Right cardiac atrium (tissue), 5 donors: Measurements from ENCODE around the gene BCLAF3. TPM values are rescaled to one million over a fixed set of nuclear protein-coding genes. Genes with fewer than 3 reads are reported as not detected.

ENCODE experiments used
- ATAC-seq, 2 donors: fragments of 200-7000 bp; cut with Tn5 transposase; one replicate each; pipeline versions ENCODE4 v1.8.0 to v1.9.1; 2020; ENCODE audit warnings: moderate library complexity in 2 of 2, mild to moderate bottlenecking in 1 of 2
- DNase-seq, 3 donors: peaks; one replicate each; pipeline ENCODE4 v3.0.0-alpha.2; 2020
- H3K27ac ChIP-seq: one replicate; pipeline ENCODE4 v1.5.1; 2013; ENCODE audit warnings: mild to moderate bottlenecking, low read length, control low read depth, moderate library complexity
- H3K27me3 ChIP-seq: one replicate; pipeline ENCODE4 v1.6.1; 2013; ENCODE audit not compliant: control insufficient read depth, insufficient read depth
- H3K4me1 ChIP-seq: one replicate; pipeline ENCODE4 v1.6.1; 2013; ENCODE audit warnings: low read length; ENCODE audit not compliant: control insufficient read depth, insufficient read depth
- H3K4me3 ChIP-seq: one replicate; pipeline ENCODE4 v1.5.1; 2013; ENCODE audit warnings: low read length, control low read depth
- H3K9me3 ChIP-seq: one replicate; pipeline ENCODE4 v1.6.1; 2013; ENCODE audit warnings: low read length; ENCODE audit not compliant: control insufficient read depth
- WGBS: extraction: QIAGEN DNeasy Blood & Tissue Kit; methylation state at CpG from one replicate; pipeline ENCODE4 v1.1.7; 2013; 5-methylcytosine and 5-hydroxymethylcytosine counted together
- intact Hi-C, 4 donors: fragments of 100-400 bp; cut with DNase I; formaldehyde crosslinking; loops; one replicate each; pipeline versions ENCODE4 v1.11.0 to v1.14.0; 2022 to 2023
- polyA plus RNA-seq: library from polyadenylated mRNA; stranded (reverse); fragments of 200-250 nt; gene quantifications from one replicate; pipeline ENCODE4 v1.2.3, GENCODE V29; 2013
- total RNA-seq, 4 donors: library from RNA; stranded (reverse); fragmentation: NEBNext Ultra II Directional; extraction: Animal tissue kit (Norgen Biotek cat#: 25700); gene quantifications; one replicate each; pipeline ENCODE4 v1.2.1, GENCODE V29; 2021
- donor health status: healthy with polysubstance abuse.
- donor health status: DM: no; HTN: yes; CAD: no.
- donor health status: DM: no; HTN: no; CAD: no.
- donor health status: DM: no; HTN: yes; CAD: no; lungs with severe emphysema.
- donor health status: DM: yes; HTN: yes; CAD: no.

The BCLAF3 gene
- total and polyA plus RNA-seq, 5 donors = 2.8 to 8.4 (median 8.1) TPM

DNA sequence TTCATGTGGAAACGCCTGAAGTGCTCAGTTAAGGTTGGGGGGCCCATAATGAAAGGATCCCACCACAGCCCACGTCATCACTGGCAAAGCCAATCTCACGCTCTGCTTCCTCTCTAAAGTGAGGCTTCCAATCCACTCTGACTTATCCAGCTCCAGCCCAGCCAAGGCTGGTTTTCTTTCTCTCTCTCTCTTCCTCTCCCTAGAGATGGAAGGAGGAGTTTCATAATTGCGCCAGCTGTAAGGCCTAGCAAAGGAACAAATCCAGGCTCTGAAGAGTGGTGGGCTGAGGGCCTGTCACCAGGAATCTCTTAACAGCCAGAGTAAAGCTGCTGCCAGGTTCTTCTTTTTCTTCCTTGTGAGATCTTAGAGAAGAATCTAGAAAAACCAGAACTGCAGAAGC, 20.7 kb upstream of the BCLAF3 start:
- 66% methylated on average over 4 of the region's 4 CpGs for WGBS
- intact Hi-C loops = no loop called here
- Histone ChIP-seq H3K27me3 (no peaks in the 10 kb centered on the region), H3K27ac (no peak overlapping the region), H3K4me3 (no peak overlapping the region), H3K9me3 (no peaks in the 10 kb centered on the region), H3K4me1 (no peaks in the 10 kb centered on the region)
- DNase-seq = peak in 2 of 3 donors; percentile 20 to 35
- peak; percentile 45 to 62 for ATAC-seq

- Histone ChIP-seq H3K27me3 (no peaks in the 10 kb centered on the region), H3K27ac (no peak overlapping the region), H3K4me1 (no peaks in the 10 kb centered on the region), H3K4me3 (no peak overlapping the region), H3K9me3 (no peaks in the 10 kb centered on the region)
- intact Hi-C loops = no loop called here
- DNase-seq = no peak
- WGBS = 82% methylated on average over 7 of the region's 7 CpGs
- no peak for ATAC-seq
Measured at GRCh38 chrX:20007962-20008622, 17.2 kb upstream of the BCLAF3 start.

GRCh38 chrX:20005883-20006282, 15.0 kb upstream of the BCLAF3 start:
- no peak overlapping the region for H3K27ac ChIP-seq
- no peaks in the 10 kb centered on the region for H3K4me1 ChIP-seq
- DNase-seq = no peak
- no peak for ATAC-seq
- H3K27me3 ChIP-seq = no peaks in the 10 kb centered on the region
- no peaks in the 10 kb centered on the region for H3K9me3 ChIP-seq
- intact Hi-C loops = no loop called here
- H3K4me3 ChIP-seq = no peak overlapping the region
- WGBS = 93% methylated on average over 2 of the region's 2 CpGs

DNA sequence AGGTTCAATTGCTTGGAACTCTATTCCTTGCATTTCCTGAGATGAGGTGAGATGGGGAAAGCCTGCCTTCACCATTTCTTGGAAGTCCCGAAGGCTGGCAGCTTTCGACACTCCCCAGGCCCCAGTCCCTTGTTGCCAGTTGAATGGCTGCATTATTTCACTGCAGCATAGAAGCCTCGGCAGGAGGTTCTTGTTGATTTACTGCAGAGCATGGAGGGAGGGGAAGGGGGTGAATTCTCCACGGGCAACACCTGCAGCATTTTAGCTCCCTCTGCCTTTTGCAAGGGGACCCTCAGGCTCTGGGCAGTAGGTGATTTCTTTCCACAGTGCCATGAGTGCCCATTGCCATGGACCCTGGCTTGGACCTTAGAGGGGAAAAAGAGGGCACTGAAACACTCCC, 10.7 kb upstream of the BCLAF3 start:
- no peak overlapping the region for H3K4me3 ChIP-seq
- intact Hi-C loops = no loop called here
- DNase-seq = no peak
- no peaks in the 10 kb centered on the region for H3K9me3 ChIP-seq
- 61% methylated on average over 4 of the region's 4 CpGs for WGBS
- ATAC-seq = no peak
- no peaks in the 10 kb centered on the region for H3K27me3 ChIP-seq
- no peaks in the 10 kb centered on the region for H3K4me1 ChIP-seq
- no peak overlapping the region for H3K27ac ChIP-seq

DNA sequence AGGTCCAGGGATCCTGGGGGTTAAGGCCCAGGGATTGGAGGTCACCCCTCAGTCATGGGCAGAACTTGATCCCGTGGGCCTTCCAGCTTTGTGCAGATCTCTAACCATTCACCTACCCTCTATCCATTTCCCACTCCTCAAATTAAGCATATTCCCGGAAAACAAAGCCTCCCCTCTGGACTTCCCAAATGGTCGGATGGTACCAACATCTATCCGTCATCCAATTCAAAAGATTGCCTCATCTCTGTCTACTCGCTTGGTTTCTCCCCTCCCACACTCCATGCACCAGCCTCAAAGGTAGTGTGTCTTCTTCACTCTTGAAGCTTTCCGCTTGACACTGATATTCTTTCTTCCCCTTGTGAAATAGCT, 473 bp upstream of the BCLAF3 start:
- H3K27me3 ChIP-seq = no peaks in the 10 kb centered on the region
- DNase-seq = no peak
- peak in 1 of 2 donors; percentile 14 for ATAC-seq
- intact Hi-C loops = no loop called here
- H3K27ac ChIP-seq = peak overlapping the region; percentile 70
- H3K4me3 ChIP-seq = peak overlapping the region; percentile 45
- H3K4me1 ChIP-seq = peaks cover 3% of the 10 kb centered on the region
- WGBS = 38% methylated on average over 6 of the region's 6 CpGs
- H3K9me3 ChIP-seq = no peaks in the 10 kb centered on the region

DNA sequence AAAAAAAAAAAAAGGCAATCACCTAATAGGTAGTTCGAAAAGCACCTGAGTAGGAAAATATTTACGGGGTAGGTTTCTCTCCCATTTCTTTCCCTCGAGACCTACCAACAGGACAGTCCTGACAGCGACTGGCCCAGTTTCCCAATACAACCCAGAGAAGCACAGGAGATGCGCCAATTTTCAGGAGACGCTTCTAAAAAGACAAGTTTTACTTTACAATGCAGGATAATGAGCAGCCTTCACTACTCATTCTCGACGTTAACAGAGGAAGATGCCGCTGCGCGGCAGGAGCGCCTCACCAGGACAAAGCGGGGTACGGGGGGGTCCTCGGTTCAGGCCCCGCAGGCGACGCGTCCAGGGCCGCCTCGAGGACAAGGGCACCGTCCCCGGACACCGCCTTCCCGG, 708 bp downstream of the BCLAF3 start:
- Histone ChIP-seq H3K4me3 (peak overlapping the region; percentile 76), H3K27me3 (no peaks in the 10 kb centered on the region), H3K4me1 (peaks cover 3% of the 10 kb centered on the region), H3K27ac (peak overlapping the region; percentile 84), H3K9me3 (no peaks in the 10 kb centered on the region)
- DNase-seq (peak in 1 of 3 donors; percentile 51), ATAC-seq (peak; percentile 22 to 24)
- intact Hi-C loops = no loop called here
- WGBS = 3% methylated on average over 25 of the region's 25 CpGs

- H3K4me3 ChIP-seq = no peak overlapping the region
- 87% methylated on average over 5 of the region's 5 CpGs for WGBS
- ATAC-seq (no peak), DNase-seq (no peak)
- peaks cover 3% of the 10 kb centered on the region for H3K4me1 ChIP-seq
- intact Hi-C loops = no loop called here
- H3K27me3 ChIP-seq = no peaks in the 10 kb centered on the region
- no peak overlapping the region for H3K27ac ChIP-seq
- no peaks in the 10 kb centered on the region for H3K9me3 ChIP-seq
Measured at GRCh38 chrX:19987856-19988255, 3.0 kb downstream of the BCLAF3 start.

DNA sequence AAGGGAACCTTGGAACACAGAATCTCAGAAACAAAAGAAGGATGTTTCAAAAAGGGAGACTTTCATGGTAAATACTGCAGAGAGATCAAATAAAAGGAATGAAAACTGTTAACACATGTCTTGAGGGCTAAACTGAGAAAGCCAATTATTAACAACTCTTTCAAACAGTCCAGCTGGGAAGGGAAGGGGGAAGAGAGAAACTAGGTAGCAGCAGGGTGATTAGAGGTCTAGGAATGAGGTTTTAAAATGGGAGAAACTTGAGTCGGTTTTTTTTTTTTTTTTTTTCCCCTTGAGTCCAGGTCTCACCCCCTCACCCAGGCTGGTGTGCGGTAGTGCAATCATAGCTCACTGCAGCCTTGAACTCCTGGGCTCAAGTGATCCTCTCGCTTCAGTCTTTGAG, 4.3 kb downstream of the BCLAF3 start:
- no peaks in the 10 kb centered on the region for H3K27me3 ChIP-seq
- no peak overlapping the region for H3K27ac ChIP-seq
- ATAC-seq = no peak
- H3K4me3 ChIP-seq = no peak overlapping the region
- no peak for DNase-seq
- 97% methylated on average over 3 of the region's 3 CpGs for WGBS
- intact Hi-C loops = no loop called here
- no peaks in the 10 kb centered on the region for H3K9me3 ChIP-seq
- peaks cover 2% of the 10 kb centered on the region for H3K4me1 ChIP-seq

DNA sequence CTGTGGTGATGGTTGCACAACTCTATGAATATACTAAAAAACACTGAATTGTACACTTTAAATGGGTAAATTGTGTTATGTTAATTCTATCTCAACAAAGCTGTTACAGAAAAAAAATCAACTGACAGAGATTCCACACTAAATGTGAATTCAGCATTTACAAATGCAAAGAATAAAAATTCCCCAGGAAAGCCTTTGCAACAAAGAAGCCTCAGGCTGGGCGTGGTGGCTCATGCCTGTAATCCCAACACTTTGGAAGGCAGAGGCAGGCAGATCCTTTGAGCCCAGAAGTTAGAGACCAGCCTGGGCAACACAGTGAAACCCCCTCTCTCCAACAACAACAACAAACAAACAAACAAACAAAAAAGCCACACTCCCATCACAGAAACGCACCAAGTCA, 8.9 kb downstream of the BCLAF3 start:
- H3K4me3 ChIP-seq = no peak overlapping the region
- no peaks in the 10 kb centered on the region for H3K4me1 ChIP-seq
- intact Hi-C loops = no loop called here
- ATAC-seq (no peak), DNase-seq (no peak)
- no peaks in the 10 kb centered on the region for H3K9me3 ChIP-seq
- H3K27ac ChIP-seq = no peak overlapping the region
- no peaks in the 10 kb centered on the region for H3K27me3 ChIP-seq
- WGBS = 86% methylated on average over 2 of the region's 2 CpGs

DNA sequence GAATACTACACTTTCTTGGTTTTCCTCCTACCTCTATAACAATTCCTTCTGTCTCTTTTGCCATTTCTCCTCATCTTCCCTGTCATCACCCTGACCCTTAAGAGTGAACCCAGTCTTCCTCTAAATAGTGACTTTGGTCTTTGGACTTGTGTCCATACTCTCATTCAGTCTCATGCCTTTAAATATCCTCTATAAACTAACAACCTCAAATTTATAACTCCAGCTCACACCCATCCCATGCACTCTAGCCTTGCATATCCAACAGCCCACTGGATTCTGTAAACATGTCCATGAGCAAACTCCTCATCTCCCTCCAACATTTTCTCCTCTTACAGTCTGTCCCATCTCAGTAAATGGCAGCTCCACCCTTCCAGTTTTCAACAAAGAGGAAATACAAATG, 15.0 kb downstream of the BCLAF3 start:
- no peak for ATAC-seq
- DNase-seq = no peak

DNA sequence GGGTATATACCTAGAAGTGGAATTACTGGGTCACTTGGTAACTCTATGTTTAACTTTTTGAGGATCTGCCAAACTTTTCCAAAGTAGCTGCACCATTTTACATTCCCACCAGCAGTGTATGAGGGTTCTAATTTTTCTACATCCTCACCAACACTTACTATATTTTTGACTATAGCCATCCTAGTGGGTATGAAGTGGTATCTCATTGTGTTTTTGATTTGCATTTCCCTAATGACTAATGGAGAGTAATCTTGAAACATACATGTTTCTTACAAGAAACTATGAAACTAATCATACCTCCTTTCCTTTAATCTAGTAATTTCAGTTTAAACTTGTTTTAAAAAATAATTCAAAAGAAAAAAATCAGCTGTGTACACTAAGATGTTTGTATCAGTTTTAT, 17.9 kb downstream of the BCLAF3 start:
- no peak overlapping the region for H3K27ac ChIP-seq
- no peak for DNase-seq
- ATAC-seq = no peak
- no peaks in the 10 kb centered on the region for H3K27me3 ChIP-seq
- H3K9me3 ChIP-seq = no peaks in the 10 kb centered on the region
- no peak overlapping the region for H3K4me3 ChIP-seq
- intact Hi-C loops = no loop called here
- H3K4me1 ChIP-seq = no peaks in the 10 kb centered on the region

More for the DNA sequence above, 15.0 kb downstream of the BCLAF3 start:
- no peaks in the 10 kb centered on the region for H3K4me1 ChIP-seq
- H3K9me3 ChIP-seq = no peaks in the 10 kb centered on the region
- H3K4me3 ChIP-seq = no peak overlapping the region
- intact Hi-C loops = no loop called here
- H3K27me3 ChIP-seq = no peaks in the 10 kb centered on the region
- H3K27ac ChIP-seq = no peak overlapping the region

DNA sequence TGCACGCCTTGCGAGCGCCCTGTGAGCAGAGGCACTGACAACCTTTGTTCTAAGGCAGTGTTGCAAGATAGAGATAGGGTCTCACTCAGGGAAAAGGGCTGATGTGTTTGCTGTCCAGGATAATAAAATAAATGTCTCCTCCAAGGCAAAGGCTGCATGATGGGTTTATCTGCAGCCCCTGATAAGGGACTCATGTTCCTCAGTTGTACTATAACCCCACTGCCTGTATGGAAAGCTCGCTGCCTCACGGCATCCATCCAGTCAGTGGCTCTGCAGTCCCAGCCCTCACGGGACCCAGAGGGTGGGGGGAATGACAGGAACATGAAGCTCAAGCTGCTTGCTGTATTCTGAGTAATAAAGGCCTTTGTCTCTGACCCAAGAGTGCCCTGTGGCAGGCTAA, 22.6 kb downstream of the BCLAF3 start:
- H3K4me3 ChIP-seq = no peak overlapping the region
- H3K27ac ChIP-seq = no peak overlapping the region
- DNase-seq (no peak), ATAC-seq (no peak)
- no peaks in the 10 kb centered on the region for H3K9me3 ChIP-seq
- H3K27me3 ChIP-seq = no peaks in the 10 kb centered on the region
- WGBS = 82% methylated on average over 6 of the region's 6 CpGs
- intact Hi-C loops = no loop called here
- H3K4me1 ChIP-seq = no peaks in the 10 kb centered on the region
